ENCODE results near the gene NOB1. TPM values are rescaled to one million over a fixed set of nuclear protein-coding genes. Genes with fewer than 3 reads are reported as not detected.

The NOB1 gene
- total and polyA plus RNA-seq, 2 of the 4 experiments (the other 2 are of a cell fraction): 47.0 to 58.1 TPM

- Histone ChIP-seq H3K9me1 (ENCODE audit: insufficient read depth, low read length) (peaks cover 11% of the 10 kb centered on the region; the same call in 1 of the 2 replicates), H3K4me2 (ENCODE audit: low read depth, low read length) (no peak overlapping the region), H3K14ac (replicated peaks; ENCODE audit: low read depth, low read length) (no peak overlapping the region), H2BK120ac (ENCODE audit: low read depth, low read length) (no peak overlapping the region), H3K27ac (ENCODE audit: insufficient read depth, low read length) (no peak overlapping the region), H2BK20ac (ENCODE audit: low read depth, low read length) (no peak overlapping the region), H3K4me3 (ENCODE audit: insufficient read depth, low read depth, low read length) (no peak overlapping the region), H2AK9ac (replicated peaks; ENCODE audit: low read depth, low read length, poor library complexity) (no peak overlapping the region), H4K91ac (ENCODE audit: insufficient read depth, low read depth, low read length) (no peak overlapping the region), H3K56ac (ENCODE audit: extremely low read depth, insufficient read depth, low read length) (no peak overlapping the region), H2BK5ac (ENCODE audit: low read depth, low read length, poor library complexity, severe bottlenecking) (no peak overlapping the region), H3K4ac (ENCODE audit: low read depth, low read length) (no peak overlapping the region), H3K36me3 (ENCODE audit: control insufficient read depth, insufficient read depth, low read length) (peaks cover 73% of the 10 kb centered on the region), H2AK5ac (ENCODE audit: low read depth, low read length) (no peak overlapping the region), H3K79me1 (ENCODE audit: low read depth in 1 of 2, low read length in 2 of 2) (peaks cover 30 to 61% of the 10 kb centered on the region in 2 experiments), H3K27me3 (ENCODE audit: control insufficient read depth, insufficient read depth, low read length) (no peaks in the 10 kb centered on the region), H2AFZ (replicated peaks; ENCODE audit: low read length, poor library complexity) (no peak overlapping the region), H4K8ac (ENCODE audit: low read depth in 2 of 2, low read length in 2 of 2) (no peak overlapping the region), H4K20me1 (ENCODE audit: insufficient read depth, low read length) (peaks cover 6% of the 10 kb centered on the region; the same call in 1 of the 2 replicates), H3K23ac (ENCODE audit: low read depth, low read length) (no peak overlapping the region), H3K9ac (ENCODE audit: low read depth, low read length) (no peak overlapping the region), H4K5ac (ENCODE audit: low read depth, low read length) (no peak overlapping the region), H3K18ac (ENCODE audit: low read depth, low read length) (no peak overlapping the region), H3K9me3 (ENCODE audit: control insufficient read depth, insufficient read depth, low read length) (no peaks in the 10 kb centered on the region), H3K4me1 (ENCODE audit: control insufficient read depth, insufficient read depth, low read length) (peaks cover 2% of the 10 kb centered on the region; the same call in 1 of the 2 replicates), H2BK15ac (ENCODE audit: low read depth, low read length) (no peak overlapping the region)
- ATAC-seq (ENCODE audit: low read depth) (no peak), DNase-seq (no peak)
- BruUV-seq (replicated peaks): no TSS peak
- in situ Hi-C loops (cut with MboI; ENCODE audit: low sequenced_read_pairs) (no loop called here), dilution Hi-C loops (cut with HindIII; ENCODE audit: low sequenced_read_pairs, unreplicated experiment) (no loop called here), intact Hi-C loops (cut with micrococcal nuclease) (no loop called here)
- TF ChIP-seq NFE2L2 (IDR thresholded peaks at IDR 0.05; ENCODE audit: low read depth, low read length): no peak
- TF ChIP-seq, protein P1, sequence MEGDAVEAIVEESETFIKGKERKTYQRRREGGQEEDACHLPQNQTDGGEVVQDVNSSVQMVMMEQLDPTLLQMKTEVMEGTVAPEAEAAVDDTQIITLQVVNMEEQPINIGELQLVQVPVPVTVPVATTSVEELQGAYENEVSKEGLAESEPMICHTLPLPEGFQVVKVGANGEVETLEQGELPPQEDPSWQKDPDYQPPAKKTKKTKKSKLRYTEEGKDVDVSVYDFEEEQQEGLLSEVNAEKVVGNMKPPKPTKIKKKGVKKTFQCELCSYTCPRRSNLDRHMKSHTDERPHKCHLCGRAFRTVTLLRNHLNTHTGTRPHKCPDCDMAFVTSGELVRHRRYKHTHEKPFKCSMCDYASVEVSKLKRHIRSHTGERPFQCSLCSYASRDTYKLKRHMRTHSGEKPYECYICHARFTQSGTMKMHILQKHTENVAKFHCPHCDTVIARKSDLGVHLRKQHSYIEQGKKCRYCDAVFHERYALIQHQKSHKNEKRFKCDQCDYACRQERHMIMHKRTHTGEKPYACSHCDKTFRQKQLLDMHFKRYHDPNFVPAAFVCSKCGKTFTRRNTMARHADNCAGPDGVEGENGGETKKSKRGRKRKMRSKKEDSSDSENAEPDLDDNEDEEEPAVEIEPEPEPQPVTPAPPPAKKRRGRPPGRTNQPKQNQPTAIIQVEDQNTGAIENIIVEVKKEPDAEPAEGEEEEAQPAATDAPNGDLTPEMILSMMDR (conservative IDR thresholded peaks at IDR 0.05; ENCODE audit: low read depth, low read length): no peak
- no peak for TF ChIP-seq RFX5 (IDR thresholded peaks at IDR 0.05; ENCODE audit: low read depth, low read length)
- no peak for TF ChIP-seq RAD21 (IDR thresholded peaks at IDR 0.05; ENCODE audit: low read length)
- no peak for TF ChIP-seq SMC3 (IDR thresholded peaks at IDR 0.05; ENCODE audit: low read depth, low read length)
- TF ChIP-seq CEBPB (IDR thresholded peaks at IDR 0.05; ENCODE audit: low read depth, low read length): no peak
- POLR2A ChIA-PET (ENCODE audit: unreplicated experiment): no interaction called here
- CTCF ChIA-PET: interaction anchor here (0.7 kb wide), 1 partner anchor 10 kb away, joined by 3 read pairs; the partner anchor contains the start of gene NOB1
- 93% methylated on average over 16 of the region's 35 CpGs; no CpG with 5 or more reads in 1 of the 2 experiments for WGBS, 2 experiments (ENCODE audit: extremely low coverage in 2 of 2, insufficient read length in 1 of 2)
Observed at GRCh38 chr16:69744363-69745231, 10.1 kb downstream of the NOB1 start.

Data from IMR-90 (cell line).